ENCODE measurements around the gene PISD.

PISD gene

DNA sequence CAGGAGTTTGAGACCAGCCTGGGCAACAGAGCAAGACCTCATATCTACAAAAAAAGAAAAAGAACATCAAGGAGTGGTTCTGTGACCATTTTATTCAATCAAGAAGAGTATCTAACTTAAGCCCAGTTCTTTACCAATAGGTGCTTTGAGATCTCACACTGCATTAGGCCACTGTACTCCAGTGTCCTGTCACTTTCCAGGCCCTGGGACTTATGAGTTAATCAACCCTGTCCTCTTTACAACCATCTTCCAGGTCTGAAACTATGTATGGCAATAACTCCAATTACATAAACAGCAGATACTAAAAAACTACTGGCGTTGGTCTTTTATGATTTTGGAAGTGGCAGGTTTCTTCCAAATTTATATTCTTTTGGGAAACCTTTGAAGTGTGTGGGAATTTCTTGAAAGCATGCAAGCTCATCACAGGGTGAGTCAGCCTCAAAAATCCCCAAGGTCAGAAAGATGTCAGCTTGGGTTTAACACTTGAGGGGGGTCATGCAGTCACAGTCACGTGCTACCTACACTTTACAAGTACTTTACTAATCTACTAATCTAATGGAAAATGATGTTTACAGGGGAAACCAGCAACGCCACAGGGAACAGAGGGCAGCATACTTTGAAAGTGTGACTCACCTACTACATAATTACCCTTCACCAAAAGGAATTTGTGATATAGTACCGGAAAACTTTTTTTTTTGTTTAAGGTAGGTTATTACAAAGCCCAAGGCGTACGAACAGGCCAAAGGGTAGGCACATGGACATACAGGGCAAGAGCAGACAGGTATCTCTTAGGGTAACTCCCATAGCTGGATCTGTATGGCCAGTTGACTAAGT is 15.6 kb downstream of the PISD start (continued):
- TF ChIP-seq, protein P1, sequence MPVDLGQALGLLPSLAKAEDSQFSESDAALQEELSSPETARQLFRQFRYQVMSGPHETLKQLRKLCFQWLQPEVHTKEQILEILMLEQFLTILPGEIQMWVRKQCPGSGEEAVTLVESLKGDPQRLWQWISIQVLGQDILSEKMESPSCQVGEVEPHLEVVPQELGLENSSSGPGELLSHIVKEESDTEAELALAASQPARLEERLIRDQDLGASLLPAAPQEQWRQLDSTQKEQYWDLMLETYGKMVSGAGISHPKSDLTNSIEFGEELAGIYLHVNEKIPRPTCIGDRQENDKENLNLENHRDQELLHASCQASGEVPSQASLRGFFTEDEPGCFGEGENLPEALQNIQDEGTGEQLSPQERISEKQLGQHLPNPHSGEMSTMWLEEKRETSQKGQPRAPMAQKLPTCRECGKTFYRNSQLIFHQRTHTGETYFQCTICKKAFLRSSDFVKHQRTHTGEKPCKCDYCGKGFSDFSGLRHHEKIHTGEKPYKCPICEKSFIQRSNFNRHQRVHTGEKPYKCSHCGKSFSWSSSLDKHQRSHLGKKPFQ (tag by site-specific recombination; IDR thresholded peaks at IDR 0.05) = no peak
- TF ChIP-seq ZNF114 (tag by site-specific recombination; IDR thresholded peaks at IDR 0.05) (no peak), ZNF624 (tag by site-specific recombination; IDR thresholded peaks at IDR 0.05) (no peak), MZF1 (tag by site-specific recombination; IDR thresholded peaks at IDR 0.05; ENCODE audit: borderline replicate concordance) (no peak), WT1 (tag by site-specific recombination; IDR thresholded peaks at IDR 0.05) (peak; percentile 46), ZNF473 (tag by site-specific recombination; IDR thresholded peaks at IDR 0.05) (no peak), SETDB1 (IDR thresholded peaks at IDR 0.05; ENCODE audit: insufficient read length, low read length) (peak; percentile 93), HOXD13 (CRISPR knock-in tag; IDR thresholded peaks at IDR 0.05; ENCODE audit: borderline replicate concordance) (0 out of 2 replicates have a peak, but pooled peaks have one; percentile 56), GLI4 (tag by site-specific recombination; IDR thresholded peaks at IDR 0.05) (no peak), ZSCAN16 (tag by site-specific recombination; IDR thresholded peaks at IDR 0.05) (no peak), ZNF433 (tag by site-specific recombination; IDR thresholded peaks at IDR 0.05; ENCODE audit: low read depth) (no peak), ZBTB17 (tag by site-specific recombination; IDR thresholded peaks at IDR 0.05) (no peak), SP2 (tag by site-specific recombination; IDR thresholded peaks at IDR 0.05) (no peak), ZNF211 (tag by site-specific recombination; IDR thresholded peaks at IDR 0.05; ENCODE audit: low read depth) (no peak), ZNF623 (tag by site-specific recombination; IDR thresholded peaks at IDR 0.05) (no peak), ZNF629 (tag by site-specific recombination; IDR thresholded peaks at IDR 0.05) (peak; percentile 92), ZNF223 (tag by site-specific recombination; IDR thresholded peaks at IDR 0.05) (no peak), TRIM28 (IDR thresholded peaks at IDR 0.05; ENCODE audit: borderline replicate concordance, low read length) (peak; percentile 90; the same call in 1 of the 2 replicates), ZNF391 (tag by site-specific recombination; IDR thresholded peaks at IDR 0.05; ENCODE audit: borderline replicate concordance, low read depth) (no peak), ZNF514 (tag by site-specific recombination; IDR thresholded peaks at IDR 0.05) (no peak), ZNF155 (tag by site-specific recombination; IDR thresholded peaks at IDR 0.05) (no peak), ZBTB1 (tag by site-specific recombination; IDR thresholded peaks at IDR 0.05) (0 out of 2 replicates have a peak, but pooled peaks have one; percentile 20), KLF8 (tag by site-specific recombination; IDR thresholded peaks at IDR 0.05) (peak; percentile 52; the same call in 1 of the 2 replicates)
- TF ChIP-seq, protein P2, sequence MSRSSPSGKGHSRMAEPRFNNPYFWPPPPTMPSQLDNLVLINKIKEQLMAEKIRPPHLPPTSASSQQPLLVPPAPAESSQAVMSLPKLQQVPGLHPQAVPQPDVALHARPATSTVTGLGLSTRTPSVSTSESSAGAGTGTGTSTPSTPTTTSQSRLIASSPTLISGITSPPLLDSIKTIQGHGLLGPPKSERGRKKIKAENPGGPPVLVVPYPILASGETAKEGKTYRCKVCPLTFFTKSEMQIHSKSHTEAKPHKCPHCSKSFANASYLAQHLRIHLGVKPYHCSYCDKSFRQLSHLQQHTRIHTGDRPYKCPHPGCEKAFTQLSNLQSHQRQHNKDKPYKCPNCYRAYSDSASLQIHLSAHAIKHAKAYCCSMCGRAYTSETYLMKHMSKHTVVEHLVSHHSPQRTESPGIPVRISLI (tag by site-specific recombination; IDR thresholded peaks at IDR 0.05) = peak; percentile 81; the same call in 1 of the 2 replicates
- TF ChIP-seq, protein P3, sequence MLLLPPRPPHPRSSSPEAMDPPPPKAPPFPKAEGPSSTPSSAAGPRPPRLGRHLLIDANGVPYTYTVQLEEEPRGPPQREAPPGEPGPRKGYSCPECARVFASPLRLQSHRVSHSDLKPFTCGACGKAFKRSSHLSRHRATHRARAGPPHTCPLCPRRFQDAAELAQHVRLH (tag by site-specific recombination; IDR thresholded peaks at IDR 0.05) = no peak
- TF ChIP-seq, protein P4, sequence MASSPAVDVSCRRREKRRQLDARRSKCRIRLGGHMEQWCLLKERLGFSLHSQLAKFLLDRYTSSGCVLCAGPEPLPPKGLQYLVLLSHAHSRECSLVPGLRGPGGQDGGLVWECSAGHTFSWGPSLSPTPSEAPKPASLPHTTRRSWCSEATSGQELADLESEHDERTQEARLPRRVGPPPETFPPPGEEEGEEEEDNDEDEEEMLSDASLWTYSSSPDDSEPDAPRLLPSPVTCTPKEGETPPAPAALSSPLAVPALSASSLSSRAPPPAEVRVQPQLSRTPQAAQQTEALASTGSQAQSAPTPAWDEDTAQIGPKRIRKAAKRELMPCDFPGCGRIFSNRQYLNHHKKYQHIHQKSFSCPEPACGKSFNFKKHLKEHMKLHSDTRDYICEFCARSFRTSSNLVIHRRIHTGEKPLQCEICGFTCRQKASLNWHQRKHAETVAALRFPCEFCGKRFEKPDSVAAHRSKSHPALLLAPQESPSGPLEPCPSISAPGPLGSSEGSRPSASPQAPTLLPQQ (tag by site-specific recombination; IDR thresholded peaks at IDR 0.05) = 0 out of 2 replicates have a peak, but pooled peaks have one; percentile 22
- TF ChIP-seq, protein P5, sequence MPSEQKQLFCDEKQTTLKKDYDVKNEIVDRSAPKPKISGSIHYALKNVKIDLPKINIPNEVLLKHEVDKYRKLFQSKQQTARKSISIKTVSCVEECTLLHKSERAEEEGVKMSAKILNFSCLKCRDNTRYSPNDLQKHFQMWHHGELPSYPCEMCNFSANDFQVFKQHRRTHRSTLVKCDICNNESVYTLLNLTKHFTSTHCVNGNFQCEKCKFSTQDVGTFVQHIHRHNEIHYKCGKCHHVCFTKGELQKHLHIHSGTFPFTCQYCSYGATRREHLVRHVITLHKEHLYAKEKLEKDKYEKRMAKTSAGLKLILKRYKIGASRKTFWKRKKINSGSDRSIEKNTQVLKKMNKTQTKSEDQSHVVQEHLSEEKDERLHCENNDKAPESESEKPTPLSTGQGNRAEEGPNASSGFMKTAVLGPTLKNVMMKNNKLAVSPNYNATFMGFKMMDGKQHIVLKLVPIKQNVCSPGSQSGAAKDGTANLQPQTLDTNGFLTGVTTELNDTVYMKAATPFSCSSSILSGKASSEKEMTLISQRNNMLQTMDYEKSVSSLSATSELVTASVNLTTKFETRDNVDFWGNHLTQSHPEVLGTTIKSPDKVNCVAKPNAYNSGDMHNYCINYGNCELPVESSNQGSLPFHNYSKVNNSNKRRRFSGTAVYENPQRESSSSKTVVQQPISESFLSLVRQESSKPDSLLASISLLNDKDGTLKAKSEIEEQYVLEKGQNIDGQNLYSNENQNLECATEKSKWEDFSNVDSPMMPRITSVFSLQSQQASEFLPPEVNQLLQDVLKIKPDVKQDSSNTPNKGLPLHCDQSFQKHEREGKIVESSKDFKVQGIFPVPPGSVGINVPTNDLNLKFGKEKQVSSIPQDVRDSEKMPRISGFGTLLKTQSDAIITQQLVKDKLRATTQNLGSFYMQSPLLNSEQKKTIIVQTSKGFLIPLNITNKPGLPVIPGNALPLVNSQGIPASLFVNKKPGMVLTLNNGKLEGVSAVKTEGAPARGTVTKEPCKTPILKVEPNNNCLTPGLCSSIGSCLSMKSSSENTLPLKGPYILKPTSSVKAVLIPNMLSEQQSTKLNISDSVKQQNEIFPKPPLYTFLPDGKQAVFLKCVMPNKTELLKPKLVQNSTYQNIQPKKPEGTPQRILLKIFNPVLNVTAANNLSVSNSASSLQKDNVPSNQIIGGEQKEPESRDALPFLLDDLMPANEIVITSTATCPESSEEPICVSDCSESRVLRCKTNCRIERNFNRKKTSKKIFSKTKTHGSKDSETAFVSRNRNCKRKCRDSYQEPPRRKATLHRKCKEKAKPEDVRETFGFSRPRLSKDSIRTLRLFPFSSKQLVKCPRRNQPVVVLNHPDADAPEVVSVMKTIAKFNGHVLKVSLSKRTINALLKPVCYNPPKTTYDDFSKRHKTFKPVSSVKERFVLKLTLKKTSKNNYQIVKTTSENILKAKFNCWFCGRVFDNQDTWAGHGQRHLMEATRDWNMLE (tag by site-specific recombination; conservative IDR thresholded peaks at IDR 0.05; ENCODE audit: low read depth) = no peak
- TF ChIP-seq, protein P6, sequence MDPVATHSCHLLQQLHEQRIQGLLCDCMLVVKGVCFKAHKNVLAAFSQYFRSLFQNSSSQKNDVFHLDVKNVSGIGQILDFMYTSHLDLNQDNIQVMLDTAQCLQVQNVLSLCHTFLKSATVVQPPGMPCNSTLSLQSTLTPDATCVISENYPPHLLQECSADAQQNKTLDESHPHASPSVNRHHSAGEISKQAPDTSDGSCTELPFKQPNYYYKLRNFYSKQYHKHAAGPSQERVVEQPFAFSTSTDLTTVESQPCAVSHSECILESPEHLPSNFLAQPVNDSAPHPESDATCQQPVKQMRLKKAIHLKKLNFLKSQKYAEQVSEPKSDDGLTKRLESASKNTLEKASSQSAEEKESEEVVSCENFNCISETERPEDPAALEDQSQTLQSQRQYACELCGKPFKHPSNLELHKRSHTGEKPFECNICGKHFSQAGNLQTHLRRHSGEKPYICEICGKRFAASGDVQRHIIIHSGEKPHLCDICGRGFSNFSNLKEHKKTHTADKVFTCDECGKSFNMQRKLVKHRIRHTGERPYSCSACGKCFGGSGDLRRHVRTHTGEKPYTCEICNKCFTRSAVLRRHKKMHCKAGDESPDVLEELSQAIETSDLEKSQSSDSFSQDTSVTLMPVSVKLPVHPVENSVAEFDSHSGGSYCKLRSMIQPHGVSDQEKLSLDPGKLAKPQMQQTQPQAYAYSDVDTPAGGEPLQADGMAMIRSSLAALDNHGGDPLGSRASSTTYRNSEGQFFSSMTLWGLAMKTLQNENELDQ (tag by site-specific recombination; IDR thresholded peaks at IDR 0.05; ENCODE audit: low read depth) = no peak
